Activated CD8-positive, alpha-beta memory T cell treated with anti-CD3 and anti-CD28 coated beads, Interleukin-2, amount 10 ng/mL, durations not matched to agents 7 days and 5 days (primary cell): ENCODE measurements around the gene ACTN1. TPM values are rescaled to one million over a fixed set of nuclear protein-coding genes. Genes with fewer than 3 reads are reported as not detected.
A peak's percentile ranks its signal among the peaks of the same experiment; 100 is the strongest.

Experiments used
- ATAC-seq: fragments of 150-1000 bp; cut with Tn5 transposase; one replicate; pipeline ENCODE4 v1.10.0; 2021; ENCODE audit warnings: moderate library complexity
- CTCF ChIA-PET: fragments of 350-600 bp; sonication (Branson Sonifier 250); formaldehyde crosslinking; loops from one replicate; lab custom pipeline; 2021; ENCODE audit warnings: antibody characterized with exemption; lab: Charles Lee
- DNase-seq: peaks from one replicate; pipeline ENCODE4 v3.0.0-alpha.2; 2020
- H3K27ac Mint-ChIP-seq: one replicate; pipeline ENCODE4 v1.8.0; 2021; ENCODE audit warnings: mild to moderate bottlenecking, mixed read lengths
- H3K27me3 Mint-ChIP-seq: one replicate; pipeline ENCODE4 v1.8.0; 2021; ENCODE audit warnings: mixed read lengths
- H3K36me3 Mint-ChIP-seq: one replicate; pipeline ENCODE4 v1.8.0; 2021; ENCODE audit warnings: mild to moderate bottlenecking, mixed read lengths
- H3K4me1 Mint-ChIP-seq: one replicate; pipeline ENCODE4 v1.8.0; 2021; ENCODE audit warnings: mixed read lengths
- H3K4me3 Mint-ChIP-seq: one replicate; pipeline ENCODE4 v1.8.0; 2021; ENCODE audit warnings: mild to moderate bottlenecking, moderate library complexity, mixed read lengths
- H3K9me3 Mint-ChIP-seq: one replicate; pipeline ENCODE4 v1.8.0; 2022; ENCODE audit warnings: low read depth, mixed read lengths
- total RNA-seq, 2 experiments: library from RNA; stranded (reverse); gene quantifications; one replicate each; pipeline ENCODE4 v1.2.3, GENCODE V29; 2021

The ACTN1 gene
- total RNA-seq, 2 experiments from 2014 or later, result 26.8 to 56.0 TPM

- H3K27me3 Mint-ChIP-seq, result no peaks in the 10 kb centered on the region
These were observed 59.8 kb downstream of the ACTN1 start for GRCh38 chr14:68919129-68919927.

GRCh38 chr14:68918612-68919011, 60.5 kb downstream of the ACTN1 start:
- Mint-ChIP-seq H3K27me3 (no peaks in the 10 kb centered on the region), H3K27ac (no peak overlapping the region), H3K9me3 (no peaks in the 10 kb centered on the region), H3K4me3 (no peak overlapping the region), H3K4me1 (no peaks in the 10 kb centered on the region), H3K36me3 (no peaks in the 10 kb centered on the region)
- CTCF ChIA-PET, result no interaction called here
- ATAC-seq (no peak), DNase-seq (no peak)

More at GRCh38 chr14:68919129-68919927, 59.8 kb downstream of the ACTN1 start:
- Mint-ChIP-seq H3K4me1 (no peaks in the 10 kb centered on the region), H3K4me3 (no peak overlapping the region), H3K27ac (no peak overlapping the region), H3K36me3 (peaks cover 3% of the 10 kb centered on the region), H3K9me3 (no peaks in the 10 kb centered on the region)
- DNase-seq (no peak), ATAC-seq (no peak)
- CTCF ChIA-PET, result interaction anchor here (0.8 kb wide), 1 partner anchor 188 kb away, joined by 3 read pairs; no protein-coding TSS in a partner anchor

GRCh38 chr14:68916358-68916941, 62.7 kb downstream of the ACTN1 start:
- ATAC-seq, result no peak
- H3K4me3 Mint-ChIP-seq, result no peak overlapping the region

GRCh38 chr14:68913516-68913915, 65.6 kb downstream of the ACTN1 start:
- Mint-ChIP-seq H3K36me3 (no peaks in the 10 kb centered on the region), H3K27ac (no peak overlapping the region)
- no peak for DNase-seq

More at GRCh38 chr14:68916358-68916941, 62.7 kb downstream of the ACTN1 start:
- no peak for DNase-seq
- Mint-ChIP-seq H3K9me3 (no peaks in the 10 kb centered on the region), H3K4me1 (peaks cover 2% of the 10 kb centered on the region), H3K27ac (no peak overlapping the region), H3K36me3 (no peaks in the 10 kb centered on the region), H3K27me3 (peaks cover 3% of the 10 kb centered on the region)
- CTCF ChIA-PET, result interaction anchor here (1.0 kb wide), 1 partner anchor 10 kb away, joined by 3 read pairs; no protein-coding TSS in a partner anchor

GRCh38 chr14:68911594-68912227, 67.4 kb downstream of the ACTN1 start:
- H3K4me3 Mint-ChIP-seq, result no peak overlapping the region
- no peak overlapping the region for H3K27ac Mint-ChIP-seq
- ATAC-seq, result peak; percentile 86
- peaks cover 3% of the 10 kb centered on the region for H3K27me3 Mint-ChIP-seq
- CTCF ChIA-PET, result interaction anchor here (0.6 to 6.8 kb wide), 40 partner anchors 7 to 1029 kb away, joined by 3 to 43 read pairs (median 4); no protein-coding TSS in a partner anchor
- DNase-seq, result peak; percentile 82
- no peaks in the 10 kb centered on the region for H3K36me3 Mint-ChIP-seq
- no peaks in the 10 kb centered on the region for H3K9me3 Mint-ChIP-seq
- peaks cover 11% of the 10 kb centered on the region for H3K4me1 Mint-ChIP-seq

More at GRCh38 chr14:68913516-68913915, 65.6 kb downstream of the ACTN1 start:
- Mint-ChIP-seq H3K27me3 (peaks cover 3% of the 10 kb centered on the region), H3K4me1 (peaks cover 11% of the 10 kb centered on the region), H3K4me3 (no peak overlapping the region), H3K9me3 (no peaks in the 10 kb centered on the region)
- ATAC-seq, result no peak
- CTCF ChIA-PET, result interaction anchor here (0.7 to 6.8 kb wide), 6 partner anchors 9 to 194 kb away, joined by 3 to 43 read pairs (median 10); no protein-coding TSS in a partner anchor

GRCh38 chr14:68910540-68910939, 68.6 kb downstream of the ACTN1 start:
- H3K9me3 Mint-ChIP-seq, result no peaks in the 10 kb centered on the region
- H3K27ac Mint-ChIP-seq, result no peak overlapping the region
- CTCF ChIA-PET, result interaction anchor here (1.0 to 6.8 kb wide), 26 partner anchors 11 to 1027 kb away, joined by 3 to 43 read pairs (median 6); no protein-coding TSS in a partner anchor
- DNase-seq (peak; percentile 42), ATAC-seq (peak; percentile 32)
- no peak overlapping the region for H3K4me3 Mint-ChIP-seq
- H3K4me1 Mint-ChIP-seq, result peaks cover 11% of the 10 kb centered on the region
- no peaks in the 10 kb centered on the region for H3K36me3 Mint-ChIP-seq
- H3K27me3 Mint-ChIP-seq, result peaks cover 3% of the 10 kb centered on the region

- H3K27ac Mint-ChIP-seq, result no peak overlapping the region
- CTCF ChIA-PET, result interaction anchor here (1.4 to 6.8 kb wide), 4 partner anchors 65 to 199 kb away, joined by 4 to 43 read pairs (median 23); no protein-coding TSS in a partner anchor
- peaks cover 3% of the 10 kb centered on the region for H3K27me3 Mint-ChIP-seq
- H3K36me3 Mint-ChIP-seq, result no peaks in the 10 kb centered on the region
- H3K4me3 Mint-ChIP-seq, result no peak overlapping the region
- ATAC-seq (no peak), DNase-seq (no peak)
- H3K9me3 Mint-ChIP-seq, result no peaks in the 10 kb centered on the region
- H3K4me1 Mint-ChIP-seq, result peaks cover 11% of the 10 kb centered on the region
These were observed 70.3 kb downstream of the ACTN1 start for GRCh38 chr14:68908803-68909202.

GRCh38 chr14:68908201-68908600, 70.9 kb downstream of the ACTN1 start:
- Mint-ChIP-seq H3K36me3 (no peaks in the 10 kb centered on the region), H3K27ac (no peak overlapping the region)

GRCh38 chr14:68906439-68906838, 72.7 kb downstream of the ACTN1 start:
- Mint-ChIP-seq H3K27me3 (no peaks in the 10 kb centered on the region), H3K36me3 (no peaks in the 10 kb centered on the region), H3K27ac (no peak overlapping the region), H3K4me3 (no peak overlapping the region), H3K4me1 (peaks cover 9% of the 10 kb centered on the region), H3K9me3 (no peaks in the 10 kb centered on the region)
- CTCF ChIA-PET, result interaction anchor here (1.2 kb wide), 1 partner anchor 201 kb away, joined by 3 read pairs; no protein-coding TSS in a partner anchor
- DNase-seq (no peak), ATAC-seq (no peak)

More at GRCh38 chr14:68908201-68908600, 70.9 kb downstream of the ACTN1 start:
- H3K4me1 Mint-ChIP-seq, result peaks cover 11% of the 10 kb centered on the region
- H3K4me3 Mint-ChIP-seq, result no peak overlapping the region
- H3K27me3 Mint-ChIP-seq, result peaks cover 3% of the 10 kb centered on the region
- CTCF ChIA-PET, result interaction anchor here (1.4 to 6.4 kb wide), 3 partner anchors 64 to 199 kb away, joined by 4 to 43 read pairs (median 5); no protein-coding TSS in a partner anchor
- ATAC-seq (no peak), DNase-seq (no peak)
- no peaks in the 10 kb centered on the region for H3K9me3 Mint-ChIP-seq

GRCh38 chr14:68905107-68905895, 73.8 kb downstream of the ACTN1 start:
- Mint-ChIP-seq H3K27me3 (no peaks in the 10 kb centered on the region), H3K4me1 (no peaks in the 10 kb centered on the region), H3K4me3 (no peak overlapping the region), H3K9me3 (no peaks in the 10 kb centered on the region), H3K36me3 (no peaks in the 10 kb centered on the region), H3K27ac (no peak overlapping the region)
- CTCF ChIA-PET, result interaction anchor here (0.9 to 1.2 kb wide), 3 partner anchors 7 to 202 kb away, joined by 3 read pairs; no protein-coding TSS in a partner anchor
- ATAC-seq, result no peak
- no peak for DNase-seq

- DNase-seq, result no peak
- Mint-ChIP-seq H3K4me1 (peaks cover 6% of the 10 kb centered on the region), H3K27ac (no peak overlapping the region), H3K27me3 (no peaks in the 10 kb centered on the region), H3K9me3 (no peaks in the 10 kb centered on the region), H3K4me3 (no peak overlapping the region), H3K36me3 (no peaks in the 10 kb centered on the region)
- CTCF ChIA-PET, result no interaction called here
- ATAC-seq, result no peak
These were observed 76.7 kb downstream of the ACTN1 start for GRCh38 chr14:68902357-68902756.

- ATAC-seq (no peak), DNase-seq (no peak)
- H3K27me3 Mint-ChIP-seq, result peaks cover 3% of the 10 kb centered on the region
- CTCF ChIA-PET, result no interaction called here
- H3K36me3 Mint-ChIP-seq, result no peaks in the 10 kb centered on the region
- no peaks in the 10 kb centered on the region for H3K9me3 Mint-ChIP-seq
- peaks cover 6% of the 10 kb centered on the region for H3K4me1 Mint-ChIP-seq
- H3K4me3 Mint-ChIP-seq, result no peak overlapping the region
- peak overlapping the region; percentile 9 for H3K27ac Mint-ChIP-seq
These were observed 80.0 kb downstream of the ACTN1 start for GRCh38 chr14:68899033-68899603.
